Epidermal melanocyte (primary cell): ENCODE results near the gene CENPS.
A peak's percentile ranks its signal among the peaks of the same experiment; 100 is the strongest.
"Not testable (repeated sequence)": the region's sequence is repeated elsewhere in the genome, so short reads cannot be mapped to it uniquely, and the experiment has no call there.

ENCODE experiments used
- DNase-seq: peaks from one replicate; pipeline ENCODE4 v3.0.0; 2011; ENCODE audit warnings: low spot score; ENCODE audit not compliant: insufficient read length

Gene CENPS

DNA sequence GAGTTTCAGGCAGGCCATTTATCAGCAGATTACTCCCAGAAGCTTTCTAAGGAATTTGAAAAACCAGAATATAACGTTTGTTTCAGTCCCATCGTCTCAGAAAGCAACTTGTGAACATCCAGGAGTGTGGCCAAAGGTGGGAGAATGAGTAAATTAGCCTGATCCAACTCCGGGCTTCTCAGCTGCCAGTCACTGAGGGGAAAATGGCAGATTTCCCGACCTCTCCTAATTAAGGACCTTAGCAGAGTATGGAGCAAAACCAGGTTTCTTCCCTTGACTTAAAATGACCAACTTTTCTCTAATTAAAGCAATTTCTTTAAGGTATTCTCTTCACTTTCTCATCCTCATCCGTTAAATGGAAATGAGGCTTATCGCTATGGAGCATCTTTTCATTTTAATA, 20.6 kb downstream of the CENPS start:
- DNase-seq, result no peak

GRCh38 chr1:10451287-10451686, 21.1 kb downstream of the CENPS start:
- DNase-seq, result peak; percentile 44

- no peak for DNase-seq
Observed at GRCh38 chr1:10456048-10456447, 25.8 kb downstream of the CENPS start.

GRCh38 chr1:10456661-10457060, 26.4 kb downstream of the CENPS start:
- DNase-seq, result no peak

GRCh38 chr1:10457462-10457861, 27.2 kb downstream of the CENPS start:
- not testable (repeated sequence) for DNase-seq

DNA sequence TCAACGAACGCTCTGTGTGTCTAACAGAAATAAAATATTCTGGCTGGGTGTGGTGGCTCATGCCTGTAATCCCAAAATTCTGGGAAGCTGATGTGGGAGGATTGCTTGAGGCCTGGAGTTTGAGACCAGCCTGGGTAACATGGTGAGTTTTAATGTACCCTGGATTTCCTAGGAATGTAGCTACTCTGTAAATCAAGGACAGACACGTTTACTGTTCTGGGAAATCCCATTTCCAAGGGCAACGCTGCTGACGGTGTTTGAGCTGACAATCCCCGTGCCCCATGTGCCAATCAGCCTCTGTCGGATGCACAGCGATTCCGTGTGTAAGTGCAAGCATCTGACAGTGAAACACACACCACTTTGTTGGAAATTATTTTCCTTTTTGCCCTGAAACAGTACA, 27.6 kb downstream of the CENPS start:
- no peak for DNase-seq

DNA sequence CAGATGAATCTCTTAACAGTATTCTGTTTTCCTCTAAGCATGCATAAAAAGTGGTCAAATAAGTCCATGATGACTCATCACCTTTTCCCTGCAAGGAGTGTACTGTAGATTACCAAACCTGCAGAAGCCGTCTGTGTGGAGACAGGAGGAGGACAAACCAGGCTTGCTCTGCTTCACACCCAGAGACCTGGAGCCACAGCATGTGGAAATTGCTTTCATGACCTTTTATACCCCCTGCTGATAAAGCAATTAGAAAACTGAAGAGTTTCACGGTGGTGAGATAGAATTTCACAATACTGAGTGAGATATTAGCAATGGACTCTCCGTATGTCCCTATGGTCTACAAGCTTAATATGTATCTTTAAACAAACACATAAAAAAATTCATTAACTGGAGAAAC, 29.0 kb downstream of the CENPS start:
- no peak for DNase-seq

GRCh38 chr1:10467078-10467477, 36.8 kb downstream of the CENPS start:
- no peak for DNase-seq

GRCh38 chr1:10470043-10470442, 39.8 kb downstream of the CENPS start:
- DNase-seq, result no peak

DNA sequence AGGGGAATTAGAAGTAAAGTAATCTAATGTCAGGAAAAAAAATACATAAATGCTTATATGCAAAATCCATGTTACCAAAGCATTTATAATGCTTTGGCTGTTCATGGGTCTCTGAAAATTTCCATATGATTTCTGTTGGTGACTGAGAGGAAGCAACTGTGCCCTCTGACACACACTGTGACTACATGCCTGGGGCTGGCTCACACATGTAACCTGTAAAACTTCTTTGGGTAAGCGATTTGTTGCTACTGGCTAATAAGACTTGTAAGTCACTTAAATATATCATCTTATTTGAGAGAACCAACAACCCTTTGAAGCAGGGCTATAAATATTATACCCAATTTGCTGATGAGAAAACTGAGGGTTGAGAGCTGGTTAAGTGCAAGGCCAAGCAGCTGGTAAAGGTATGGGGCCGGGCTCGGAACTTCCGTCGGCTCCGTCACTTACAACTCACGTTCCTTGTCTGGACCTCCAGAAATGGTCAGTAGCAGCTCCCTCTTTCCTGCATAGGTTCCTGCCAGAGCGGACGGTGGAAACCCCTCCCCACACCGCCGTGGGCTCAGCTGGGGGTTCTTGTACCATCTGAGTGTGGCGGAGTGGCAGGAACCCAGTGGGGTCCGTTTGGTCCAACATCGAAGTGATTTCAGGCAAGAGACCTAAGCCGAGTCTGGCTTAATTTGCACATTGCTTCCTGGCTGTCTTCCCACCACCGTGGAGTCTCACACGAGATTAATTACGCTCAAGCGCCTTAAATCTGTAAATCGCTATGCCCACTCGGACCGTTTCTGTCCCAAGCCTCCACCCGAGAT, 41.4 kb downstream of the CENPS start:
- no peak for DNase-seq

DNA sequence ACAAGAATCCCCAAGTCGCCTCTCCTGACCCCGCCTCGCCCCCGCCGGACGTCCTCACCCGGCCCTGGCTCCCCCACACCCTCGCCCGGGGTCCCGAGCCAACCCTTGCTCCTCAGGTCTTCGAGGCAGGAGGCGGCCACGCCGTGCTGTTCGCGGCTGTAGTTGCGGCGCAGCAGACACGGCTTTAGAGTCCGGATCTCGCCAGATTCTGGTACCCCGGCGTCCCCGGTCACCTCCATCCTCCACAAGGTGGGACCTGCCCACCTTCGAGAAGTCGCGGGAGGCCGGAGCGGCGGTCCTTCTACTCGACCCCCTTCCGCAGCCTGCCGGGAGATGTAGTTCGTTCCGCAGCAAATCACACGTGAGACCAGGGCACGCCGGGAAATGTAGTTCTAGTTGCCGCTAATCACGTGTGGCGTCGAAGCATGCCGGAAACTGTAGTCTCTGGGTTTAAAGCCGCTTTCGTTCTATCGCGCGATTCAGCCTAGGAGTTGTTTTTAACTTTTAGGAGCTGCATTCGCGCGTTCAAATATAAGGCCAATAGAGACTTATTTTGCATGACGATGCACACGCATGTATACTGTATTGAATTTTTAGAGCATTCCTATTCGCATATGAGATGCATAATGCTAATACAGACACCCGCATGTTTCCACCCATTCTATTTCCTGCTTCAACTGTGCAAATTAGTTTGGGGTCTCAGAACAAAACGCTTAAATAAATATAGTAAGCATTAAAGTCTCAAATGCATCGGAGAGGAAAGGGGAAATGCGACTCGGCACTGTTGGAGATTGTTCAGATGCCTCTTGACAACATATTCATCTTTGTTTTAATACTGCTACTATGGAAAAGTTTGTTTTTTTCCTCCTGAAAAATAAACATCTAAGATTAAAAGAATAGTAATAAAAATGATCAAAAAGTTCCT, 42.2 kb downstream of the CENPS start, which contains the start of gene DFFA:
TSS of gene DFFA (minus strand) at position 310 of the 925 bp plus-strand sequence. CDS start at position 239, 71 bp downstream.
- DNase-seq, result peak; percentile 94

DNA sequence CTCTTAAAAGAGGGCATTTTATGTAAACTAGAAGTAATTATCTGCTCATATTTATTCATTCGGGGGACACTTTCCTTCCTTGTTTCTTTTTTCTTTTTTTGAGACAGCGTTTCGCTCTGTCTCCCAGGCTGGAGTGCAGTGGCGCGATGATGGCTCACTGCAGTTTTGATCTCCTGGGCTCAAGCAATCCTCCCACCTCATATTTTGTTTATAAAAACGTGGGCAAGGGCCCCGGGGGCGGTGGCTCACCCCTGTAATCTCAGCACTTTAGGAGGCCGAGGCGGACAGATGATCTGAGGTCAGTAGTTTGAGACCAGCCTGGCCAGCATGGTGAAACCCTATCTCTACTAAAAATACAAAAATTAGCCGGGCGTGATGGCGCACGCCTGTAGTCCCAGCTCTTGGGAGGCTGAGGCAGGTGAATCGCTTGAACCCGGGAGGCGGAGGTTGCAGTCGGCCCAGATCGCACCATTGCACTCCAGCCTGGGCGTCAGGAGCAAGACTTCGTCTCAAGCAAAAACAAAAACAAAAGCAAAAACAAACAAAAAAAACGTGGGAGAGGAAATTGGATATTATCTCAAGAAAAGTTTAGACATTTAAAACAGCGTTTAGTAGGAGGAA, 43.0 kb downstream of the CENPS start:
- DNase-seq, result no peak

- not testable (repeated sequence) for DNase-seq
Observed at GRCh38 chr1:10474309-10474612, 44.0 kb downstream of the CENPS start.

- DNase-seq, result peak; percentile 77
Observed at GRCh38 chr1:10474613-10475507, 44.6 kb downstream of the CENPS start, which contains the start of gene PEX14. TSS of gene PEX14 (plus strand) at chr1:10474950. CDS start at chr1:10474967, 17 bp downstream.

GRCh38 chr1:10475510-10475909, 45.3 kb downstream of the CENPS start:
- no peak for DNase-seq

DNA sequence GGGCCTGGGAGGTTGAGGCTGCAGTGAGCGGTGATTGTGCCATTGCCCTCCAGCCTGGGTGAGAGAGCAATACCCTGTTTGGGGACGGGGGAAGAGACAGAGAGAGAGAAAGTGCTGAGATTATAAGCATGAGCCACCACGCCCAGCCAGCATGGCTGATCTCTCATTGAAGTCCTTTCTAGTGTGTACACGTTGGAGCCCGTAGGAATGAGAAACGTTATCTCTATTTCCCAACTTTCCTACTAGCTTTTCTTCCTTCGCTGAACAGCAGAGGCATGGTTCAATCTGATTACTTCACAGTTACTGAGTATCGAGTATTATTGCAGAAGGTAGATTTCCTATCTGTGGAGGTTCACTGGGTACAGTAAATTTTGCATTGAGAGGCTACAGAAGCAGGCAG, 49.1 kb downstream of the CENPS start:
- DNase-seq, result no peak

DNA sequence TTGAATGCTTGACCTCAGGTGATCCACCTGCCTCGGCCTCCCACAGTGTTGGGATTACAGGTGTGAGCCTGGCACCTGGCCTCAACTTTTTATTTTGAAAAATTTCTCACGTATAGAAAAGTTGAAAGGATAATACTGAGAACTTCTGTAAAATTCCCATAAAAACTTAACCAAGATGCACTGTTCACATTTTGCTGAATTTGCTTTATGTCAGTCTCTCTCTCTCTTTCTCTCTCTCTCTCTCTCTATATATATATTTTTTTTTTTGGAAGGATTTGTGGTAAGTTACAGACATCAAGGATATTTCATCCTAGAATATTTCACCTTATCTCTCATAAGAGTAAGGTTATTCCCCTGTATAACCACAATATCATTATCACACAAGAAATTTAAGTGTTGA, 50.4 kb downstream of the CENPS start:
- DNase-seq, result no peak

DNA sequence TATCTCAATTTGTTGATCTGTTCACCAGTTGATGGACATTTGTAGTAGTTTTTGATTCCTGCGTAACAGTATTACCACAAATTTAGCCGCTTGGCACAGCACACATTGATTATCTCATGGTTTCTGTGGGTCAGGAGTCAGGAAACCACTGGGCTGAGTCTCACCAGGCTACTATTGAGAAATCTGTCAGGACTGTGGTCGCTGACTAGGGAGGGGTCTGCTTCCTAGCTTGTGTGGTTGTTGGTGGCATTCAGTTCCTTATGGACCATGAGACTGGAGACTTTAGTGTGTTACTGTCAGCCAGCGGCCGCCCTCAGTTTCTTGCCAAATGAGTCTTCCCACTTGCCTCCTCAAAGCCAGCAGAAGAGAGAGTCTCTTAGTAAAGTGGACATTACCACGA, 54.3 kb downstream of the CENPS start:
- DNase-seq, result no peak

DNA sequence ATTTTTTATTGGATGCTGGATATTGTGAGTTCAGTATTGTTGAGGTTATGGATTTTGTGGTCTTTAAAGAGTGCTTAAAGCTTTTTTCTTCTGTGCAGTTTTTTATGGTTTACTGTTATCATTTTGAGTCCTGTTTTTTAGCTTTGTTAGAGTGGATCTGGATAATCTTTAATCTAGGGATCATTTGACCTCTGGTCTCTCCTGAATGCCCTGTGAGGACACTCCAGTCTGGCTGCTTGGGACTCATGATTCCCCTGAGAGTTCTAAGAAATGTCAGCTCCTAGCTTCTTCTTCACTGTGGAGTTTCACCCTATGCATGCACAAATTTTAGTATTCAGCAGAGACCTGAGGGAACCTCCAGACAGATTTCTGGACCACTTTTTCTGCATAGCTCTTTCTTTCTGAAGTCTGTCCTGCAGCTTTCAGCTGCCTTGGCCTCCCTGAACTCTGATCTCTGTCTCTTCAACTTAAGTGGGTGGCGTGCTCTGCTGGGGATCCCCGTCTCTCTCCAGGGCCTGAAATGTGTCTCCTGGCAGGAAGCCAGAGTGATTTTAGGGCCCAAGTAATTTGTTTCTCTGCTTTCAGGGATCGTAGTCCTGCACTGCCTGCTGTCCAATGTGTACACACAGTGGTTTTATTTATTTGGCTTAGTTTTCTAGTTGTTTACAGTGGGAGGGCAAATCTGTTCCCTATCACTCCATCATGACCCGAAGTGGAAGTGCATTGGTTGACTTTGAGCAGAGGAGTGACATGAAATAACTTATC, 59.2 kb downstream of the CENPS start:
- no peak for DNase-seq
